Diencephalon (tissue), 1 donor: ENCODE data around the gene USP17L29. TPM values are rescaled to one million over a fixed set of nuclear protein-coding genes. Genes with fewer than 3 reads are reported as not detected.

ENCODE experiments used
- total RNA-seq: library from RNA; depleted of rRNA; stranded (reverse); fragments of >200 nt; gene quantifications from one replicate; pipeline ENCODE4 v1.2.3, GENCODE V29; 2014

USP17L29 gene
- total RNA-seq = not detected

GRCh38 chr4:9353338-9353737 lies at the start of gene USP17L29:
USP17L29 (plus strand) TSS chr4:9353638; CDS start chr4:9353638, 0 bp downstream.

GRCh38 chr4:9324865-9325264 lies 28.6 kb upstream of the USP17L29 start, which contains the start of gene USP17L24:
USP17L24 (plus strand) TSS chr4:9325165; CDS start chr4:9325165, 0 bp downstream.

GRCh38 chr4:9329611-9330010 lies 23.8 kb upstream of the USP17L29 start, which contains the start of gene USP17L25:
USP17L25 (plus strand) TSS chr4:9329911; CDS start chr4:9329911, 0 bp downstream.

DNA sequence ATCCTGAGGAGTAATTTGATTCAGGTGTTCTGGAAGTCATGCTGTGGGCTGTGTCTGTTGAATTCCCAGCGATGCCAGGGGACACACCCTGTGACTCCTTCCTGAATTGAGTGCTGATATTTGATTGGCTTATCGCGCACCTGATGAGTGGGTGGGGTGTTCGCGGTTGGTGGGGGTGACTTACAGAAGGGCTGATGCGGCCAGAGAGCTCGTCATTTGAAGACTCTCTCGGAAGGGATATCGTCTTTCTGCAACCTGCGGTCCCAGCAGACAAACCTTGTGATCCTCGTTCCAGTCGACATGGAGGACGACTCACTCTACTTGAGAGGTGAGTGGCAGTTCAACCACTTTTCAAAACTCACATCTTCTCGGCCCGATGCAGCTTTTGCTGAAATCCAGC lies 19.1 kb upstream of the USP17L29 start, which contains the start of gene USP17L26:
Gene USP17L26 (plus strand): TSS at position 301 of the 400 bp plus-strand sequence. CDS start 0 bp downstream, at position 301.

DNA sequence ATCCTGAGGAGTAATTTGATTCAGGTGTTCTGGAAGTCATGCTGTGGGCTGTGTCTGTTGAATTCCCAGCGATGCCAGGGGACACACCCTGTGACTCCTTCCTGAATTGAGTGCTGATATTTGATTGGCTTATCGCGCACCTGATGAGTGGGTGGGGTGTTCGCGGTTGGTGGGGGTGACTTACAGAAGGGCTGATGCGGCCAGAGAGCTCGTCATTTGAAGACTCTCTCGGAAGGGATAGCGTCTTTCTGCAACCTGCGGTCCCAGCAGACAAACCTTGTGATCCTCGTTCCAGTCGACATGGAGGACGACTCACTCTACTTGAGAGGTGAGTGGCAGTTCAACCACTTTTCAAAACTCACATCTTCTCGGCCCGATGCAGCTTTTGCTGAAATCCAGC lies 14.3 kb upstream of the USP17L29 start, which contains the start of gene USP17L5:
Gene USP17L5 (plus strand): TSS at position 301 of the 400 bp plus-strand sequence. CDS start 0 bp downstream, at position 301.

DNA sequence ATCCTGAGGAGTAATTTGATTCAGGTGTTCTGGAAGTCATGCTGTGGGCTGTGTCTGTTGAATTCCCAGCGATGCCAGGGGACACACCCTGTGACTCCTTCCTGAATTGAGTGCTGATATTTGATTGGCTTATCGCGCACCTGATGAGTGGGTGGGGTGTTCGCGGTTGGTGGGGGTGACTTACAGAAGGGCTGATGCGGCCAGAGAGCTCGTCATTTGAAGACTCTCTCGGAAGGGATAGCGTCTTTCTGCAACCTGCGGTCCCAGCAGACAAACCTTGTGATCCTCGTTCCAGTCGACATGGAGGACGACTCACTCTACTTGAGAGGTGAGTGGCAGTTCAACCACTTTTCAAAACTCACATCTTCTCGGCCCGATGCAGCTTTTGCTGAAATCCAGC lies 9.6 kb upstream of the USP17L29 start, which contains the start of gene USP17L27:
Gene USP17L27 (plus strand): TSS at position 301 of the 400 bp plus-strand sequence. CDS start 0 bp downstream, at position 301.

DNA sequence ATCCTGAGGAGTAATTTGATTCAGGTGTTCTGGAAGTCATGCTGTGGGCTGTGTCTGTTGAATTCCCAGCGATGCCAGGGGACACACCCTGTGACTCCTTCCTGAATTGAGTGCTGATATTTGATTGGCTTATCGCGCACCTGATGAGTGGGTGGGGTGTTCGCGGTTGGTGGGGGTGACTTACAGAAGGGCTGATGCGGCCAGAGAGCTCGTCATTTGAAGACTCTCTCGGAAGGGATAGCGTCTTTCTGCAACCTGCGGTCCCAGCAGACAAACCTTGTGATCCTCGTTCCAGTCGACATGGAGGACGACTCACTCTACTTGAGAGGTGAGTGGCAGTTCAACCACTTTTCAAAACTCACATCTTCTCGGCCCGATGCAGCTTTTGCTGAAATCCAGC lies 4.8 kb upstream of the USP17L29 start, which contains the start of gene USP17L28:
Gene USP17L28 (plus strand): TSS at position 301 of the 400 bp plus-strand sequence. CDS start 0 bp downstream, at position 301.

GRCh38 chr4:9362829-9363228 lies 9.4 kb downstream of the USP17L29 start, which contains the start of gene USP17L30:
USP17L30 (plus strand) TSS chr4:9363129; CDS start chr4:9363129, 0 bp downstream.

Other genes starting within 250 kb of the USP17L29 start
- gene FAM90A26, start 183.2 kb upstream of the USP17L29 start, total RNA-seq = not detected
- gene USP17L10, start 143.0 kb upstream of the USP17L29 start, total RNA-seq = not detected
- not detected for gene USP17L11, start 138.2 kb upstream of the USP17L29 start, total RNA-seq
- gene USP17L12, start 133.5 kb upstream of the USP17L29 start, total RNA-seq = not detected
- not detected for gene USP17L13, start 128.7 kb upstream of the USP17L29 start, total RNA-seq
- not detected for gene USP17L15, start 119.3 kb upstream of the USP17L29 start, total RNA-seq
- not detected for gene USP17L17, start 109.8 kb upstream of the USP17L29 start, total RNA-seq
- not detected for gene USP17L18, start 105.0 kb upstream of the USP17L29 start, total RNA-seq
- not detected for gene USP17L19, start 100.3 kb upstream of the USP17L29 start, total RNA-seq
- gene USP17L20, start 95.5 kb upstream of the USP17L29 start, total RNA-seq = not detected
- not detected for gene USP17L21, start 90.8 kb upstream of the USP17L29 start, total RNA-seq
- gene USP17L22, start 86.0 kb upstream of the USP17L29 start, total RNA-seq = not detected
- gene USP17L24, start 28.5 kb upstream of the USP17L29 start, total RNA-seq = not detected
- gene USP17L25, start 23.7 kb upstream of the USP17L29 start, total RNA-seq = not detected
- not detected for gene USP17L26, start 19.0 kb upstream of the USP17L29 start, total RNA-seq
- gene USP17L5, start 14.2 kb upstream of the USP17L29 start, total RNA-seq = not detected
- not detected for gene USP17L27, start 9.5 kb upstream of the USP17L29 start, total RNA-seq
- not detected for gene USP17L28, start 4.7 kb upstream of the USP17L29 start, total RNA-seq
- gene USP17L30, start 9.5 kb downstream of the USP17L29 start, total RNA-seq = not detected
- gene DEFB131A, start 90.8 kb downstream of the USP17L29 start, total RNA-seq = not detected